ENCODE data around the gene CDH15. TPM values are rescaled to one million over a fixed set of nuclear protein-coding genes. Genes with fewer than 3 reads are reported as not detected.

Gene CDH15
- total and polyA plus RNA-seq, 9 of the 15 experiments (the other 6 are each of a cell fraction or from before 2014, with no cell fraction given) = 0.07 to 0.18 TPM; not detected in 7

DNA sequence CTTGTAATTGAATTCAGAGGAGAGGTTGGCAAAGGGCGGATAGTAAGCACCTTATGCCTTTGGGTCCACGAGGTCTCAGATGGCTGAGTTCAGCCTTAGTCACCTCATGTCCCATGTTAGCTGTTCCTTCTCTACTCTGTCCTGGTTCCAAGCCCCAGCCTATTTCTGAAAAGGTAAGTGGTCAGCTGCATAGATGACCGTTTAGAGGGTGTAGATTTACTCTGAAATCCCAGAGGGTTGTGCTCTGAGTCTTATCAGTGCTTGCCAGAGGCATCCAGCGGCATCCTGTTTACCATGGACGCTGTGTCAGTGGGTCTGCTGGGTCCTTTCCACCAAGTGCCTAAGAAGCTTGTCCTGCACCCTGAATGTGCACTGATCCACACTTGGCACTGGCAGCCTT, 47.8 kb downstream of the CDH15 start (continued):
- TF ChIP-seq, protein P1, sequence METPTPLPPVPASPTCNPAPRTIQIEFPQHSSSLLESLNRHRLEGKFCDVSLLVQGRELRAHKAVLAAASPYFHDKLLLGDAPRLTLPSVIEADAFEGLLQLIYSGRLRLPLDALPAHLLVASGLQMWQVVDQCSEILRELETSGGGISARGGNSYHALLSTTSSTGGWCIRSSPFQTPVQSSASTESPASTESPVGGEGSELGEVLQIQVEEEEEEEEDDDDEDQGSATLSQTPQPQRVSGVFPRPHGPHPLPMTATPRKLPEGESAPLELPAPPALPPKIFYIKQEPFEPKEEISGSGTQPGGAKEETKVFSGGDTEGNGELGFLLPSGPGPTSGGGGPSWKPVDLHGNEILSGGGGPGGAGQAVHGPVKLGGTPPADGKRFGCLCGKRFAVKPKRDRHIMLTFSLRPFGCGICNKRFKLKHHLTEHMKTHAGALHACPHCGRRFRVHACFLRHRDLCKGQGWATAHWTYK (CRISPR knock-in tag; IDR thresholded peaks at IDR 0.05) = no peak
- TF ChIP-seq ZFP30 (CRISPR knock-in tag; IDR thresholded peaks at IDR 0.05; ENCODE audit: borderline replicate concordance) = no peak
- no peak for TF ChIP-seq HNRNPH1 (optimal IDR thresholded peaks at IDR 0.05; ENCODE audit: low read depth, low read length)
- TF ChIP-seq TRIM28 (IDR thresholded peaks at IDR 0.05) = no peak
- no peak for TF ChIP-seq SPI1 (IDR thresholded peaks at IDR 0.05; ENCODE audit: borderline replicate concordance, low read depth, low read length)
- peak; percentile 80 for TF ChIP-seq ETV1 (tag; conservative IDR thresholded peaks at IDR 0.05; ENCODE audit: low read depth)
- no peak for TF ChIP-seq CREB1 (IDR thresholded peaks at IDR 0.05)
- TF ChIP-seq CREB1 (CRISPR knock-in tag; IDR thresholded peaks at IDR 0.05) = no peak
- TF ChIP-seq, protein P2, sequence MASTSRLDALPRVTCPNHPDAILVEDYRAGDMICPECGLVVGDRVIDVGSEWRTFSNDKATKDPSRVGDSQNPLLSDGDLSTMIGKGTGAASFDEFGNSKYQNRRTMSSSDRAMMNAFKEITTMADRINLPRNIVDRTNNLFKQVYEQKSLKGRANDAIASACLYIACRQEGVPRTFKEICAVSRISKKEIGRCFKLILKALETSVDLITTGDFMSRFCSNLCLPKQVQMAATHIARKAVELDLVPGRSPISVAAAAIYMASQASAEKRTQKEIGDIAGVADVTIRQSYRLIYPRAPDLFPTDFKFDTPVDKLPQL (IDR thresholded peaks at IDR 0.05; ENCODE audit: extremely low read depth, insufficient read length) = no peak
- TF ChIP-seq, protein P3, sequence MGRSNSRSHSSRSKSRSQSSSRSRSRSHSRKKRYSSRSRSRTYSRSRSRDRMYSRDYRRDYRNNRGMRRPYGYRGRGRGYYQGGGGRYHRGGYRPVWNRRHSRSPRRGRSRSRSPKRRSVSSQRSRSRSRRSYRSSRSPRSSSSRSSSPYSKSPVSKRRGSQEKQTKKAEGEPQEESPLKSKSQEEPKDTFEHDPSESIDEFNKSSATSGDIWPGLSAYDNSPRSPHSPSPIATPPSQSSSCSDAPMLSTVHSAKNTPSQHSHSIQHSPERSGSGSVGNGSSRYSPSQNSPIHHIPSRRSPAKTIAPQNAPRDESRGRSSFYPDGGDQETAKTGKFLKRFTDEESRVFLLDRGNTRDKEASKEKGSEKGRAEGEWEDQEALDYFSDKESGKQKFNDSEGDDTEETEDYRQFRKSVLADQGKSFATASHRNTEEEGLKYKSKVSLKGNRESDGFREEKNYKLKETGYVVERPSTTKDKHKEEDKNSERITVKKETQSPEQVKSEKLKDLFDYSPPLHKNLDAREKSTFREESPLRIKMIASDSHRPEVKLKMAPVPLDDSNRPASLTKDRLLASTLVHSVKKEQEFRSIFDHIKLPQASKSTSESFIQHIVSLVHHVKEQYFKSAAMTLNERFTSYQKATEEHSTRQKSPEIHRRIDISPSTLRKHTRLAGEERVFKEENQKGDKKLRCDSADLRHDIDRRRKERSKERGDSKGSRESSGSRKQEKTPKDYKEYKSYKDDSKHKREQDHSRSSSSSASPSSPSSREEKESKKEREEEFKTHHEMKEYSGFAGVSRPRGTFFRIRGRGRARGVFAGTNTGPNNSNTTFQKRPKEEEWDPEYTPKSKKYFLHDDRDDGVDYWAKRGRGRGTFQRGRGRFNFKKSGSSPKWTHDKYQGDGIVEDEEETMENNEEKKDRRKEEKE (IDR thresholded peaks at IDR 0.05; ENCODE audit: borderline replicate concordance in 1 of 2, control insufficient read depth in 1 of 2, low read depth in 2 of 2, low read length in 1 of 2) = no peak
- TF ChIP-seq SNRNP70 (optimal IDR thresholded peaks at IDR 0.05; ENCODE audit: low read depth, low read length) = no peak
- TF ChIP-seq NBN (IDR thresholded peaks at IDR 0.05; ENCODE audit: low read depth) = no peak
- TF ChIP-seq KDM4B (IDR thresholded peaks at IDR 0.05; ENCODE audit: borderline replicate concordance in 2 of 2, low read depth in 1 of 2) = no peak
- TF ChIP-seq, protein P4, sequence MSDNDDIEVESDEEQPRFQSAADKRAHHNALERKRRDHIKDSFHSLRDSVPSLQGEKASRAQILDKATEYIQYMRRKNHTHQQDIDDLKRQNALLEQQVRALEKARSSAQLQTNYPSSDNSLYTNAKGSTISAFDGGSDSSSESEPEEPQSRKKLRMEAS (CRISPR knock-in tag; IDR thresholded peaks at IDR 0.05) = no peak
- TF ChIP-seq MTA3 (IDR thresholded peaks at IDR 0.05; ENCODE audit: borderline replicate concordance) = no peak
- TF ChIP-seq, protein P5, sequence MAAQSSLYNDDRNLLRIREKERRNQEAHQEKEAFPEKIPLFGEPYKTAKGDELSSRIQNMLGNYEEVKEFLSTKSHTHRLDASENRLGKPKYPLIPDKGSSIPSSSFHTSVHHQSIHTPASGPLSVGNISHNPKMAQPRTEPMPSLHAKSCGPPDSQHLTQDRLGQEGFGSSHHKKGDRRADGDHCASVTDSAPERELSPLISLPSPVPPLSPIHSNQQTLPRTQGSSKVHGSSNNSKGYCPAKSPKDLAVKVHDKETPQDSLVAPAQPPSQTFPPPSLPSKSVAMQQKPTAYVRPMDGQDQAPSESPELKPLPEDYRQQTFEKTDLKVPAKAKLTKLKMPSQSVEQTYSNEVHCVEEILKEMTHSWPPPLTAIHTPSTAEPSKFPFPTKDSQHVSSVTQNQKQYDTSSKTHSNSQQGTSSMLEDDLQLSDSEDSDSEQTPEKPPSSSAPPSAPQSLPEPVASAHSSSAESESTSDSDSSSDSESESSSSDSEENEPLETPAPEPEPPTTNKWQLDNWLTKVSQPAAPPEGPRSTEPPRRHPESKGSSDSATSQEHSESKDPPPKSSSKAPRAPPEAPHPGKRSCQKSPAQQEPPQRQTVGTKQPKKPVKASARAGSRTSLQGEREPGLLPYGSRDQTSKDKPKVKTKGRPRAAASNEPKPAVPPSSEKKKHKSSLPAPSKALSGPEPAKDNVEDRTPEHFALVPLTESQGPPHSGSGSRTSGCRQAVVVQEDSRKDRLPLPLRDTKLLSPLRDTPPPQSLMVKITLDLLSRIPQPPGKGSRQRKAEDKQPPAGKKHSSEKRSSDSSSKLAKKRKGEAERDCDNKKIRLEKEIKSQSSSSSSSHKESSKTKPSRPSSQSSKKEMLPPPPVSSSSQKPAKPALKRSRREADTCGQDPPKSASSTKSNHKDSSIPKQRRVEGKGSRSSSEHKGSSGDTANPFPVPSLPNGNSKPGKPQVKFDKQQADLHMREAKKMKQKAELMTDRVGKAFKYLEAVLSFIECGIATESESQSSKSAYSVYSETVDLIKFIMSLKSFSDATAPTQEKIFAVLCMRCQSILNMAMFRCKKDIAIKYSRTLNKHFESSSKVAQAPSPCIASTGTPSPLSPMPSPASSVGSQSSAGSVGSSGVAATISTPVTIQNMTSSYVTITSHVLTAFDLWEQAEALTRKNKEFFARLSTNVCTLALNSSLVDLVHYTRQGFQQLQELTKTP (IDR thresholded peaks at IDR 0.05; ENCODE audit: low read depth in 1 of 2, partially characterized antibody in 2 of 2) = no peak

All from K562 (cell line).